CD14-positive monocyte (primary cell): ENCODE data around the gene PLBD1. TPM values are rescaled to one million over a fixed set of nuclear protein-coding genes. Genes with fewer than 3 reads are reported as not detected.

Experiments
- DNase-seq, 3 donors: peaks; one replicate each; pipeline ENCODE4 v3.0.0-alpha.2; 2011 to 2022
- H2AFZ ChIP-seq: 2 replicates; pipeline ENCODE4 v1.6.0; 2012; ENCODE audit warnings: mild to moderate bottlenecking, low read depth, low read length, inconsistent platforms; ENCODE audit not compliant: insufficient read depth, poor library complexity, severe bottlenecking
- H3K27ac ChIP-seq, 2 donors: 1 replicate in 1 of 2; 2 replicates in 1 of 2; pipeline ENCODE4 v1.5.1; 2012 to 2013; ENCODE audit warnings: low read length in 2 of 2, control low read depth in 1 of 2, inconsistent platforms in 1 of 2, low read depth in 1 of 2, mild to moderate bottlenecking in 1 of 2
- H3K27me3 ChIP-seq, 2 donors: one replicate each; pipeline versions ENCODE4 v1.6.0 to v1.6.1; 2011 to 2013; ENCODE audit warnings: low read length in 2 of 2; ENCODE audit not compliant: control insufficient read depth in 2 of 2, insufficient read depth in 2 of 2
- H3K36me3 ChIP-seq, 2 donors: replicated peaks in 1 of 2; 1 replicate in 1 of 2; 2 replicates in 1 of 2; pipeline versions ENCODE4 v1.5.1 to v1.6.1; 2012 to 2013; ENCODE audit warnings: low read length in 2 of 2, control low read depth in 1 of 2, inconsistent platforms in 1 of 2, mild to moderate bottlenecking in 1 of 2; ENCODE audit not compliant: insufficient read depth in 2 of 2, control insufficient read depth in 1 of 2
- H3K4me1 ChIP-seq, 2 donors: 1 replicate in 1 of 2; 2 replicates in 1 of 2; pipeline versions ENCODE4 v1.5.1 to v1.6.1; 2012 to 2013; ENCODE audit warnings: low read length in 2 of 2, control low read depth in 1 of 2, inconsistent platforms in 1 of 2, mild to moderate bottlenecking in 1 of 2, moderate library complexity in 1 of 2; ENCODE audit not compliant: insufficient read depth in 2 of 2, control insufficient read depth in 1 of 2
- H3K4me2 ChIP-seq: replicated peaks from 2 replicates; pipeline ENCODE3; 2012; ENCODE audit warnings: low read length, moderate library complexity, mild to moderate bottlenecking; ENCODE audit not compliant: poor library complexity, severe bottlenecking; ENCODE audit errors: extremely low read depth
- H3K4me3 ChIP-seq, 3 experiments: fragments of 200-600 bp in 1 of 3; sonication (generic) in 1 of 3; replicated peaks in 1 of 3; 1 replicate in 2 of 3; 2 replicates in 1 of 3; pipeline ENCODE4 v1.5.1; 2011 to 2013; ENCODE audit warnings: low read length in 3 of 3, mild to moderate bottlenecking in 3 of 3, control low read depth in 2 of 3, low read depth in 2 of 3, inconsistent platforms in 1 of 3, moderate library complexity in 1 of 3
- H3K79me2 ChIP-seq: 2 replicates; pipeline ENCODE4 v1.6.0; 2012; ENCODE audit warnings: mild to moderate bottlenecking, control low read depth, inconsistent platforms, low read length, moderate library complexity; ENCODE audit not compliant: insufficient read depth
- H3K9ac ChIP-seq: 2 replicates; pipeline ENCODE4 v1.6.0; 2017; ENCODE audit warnings: low read length, mild to moderate bottlenecking; ENCODE audit not compliant: insufficient read depth, poor library complexity, severe bottlenecking
- H3K9me3 ChIP-seq, 2 donors: replicated peaks in 1 of 2; 1 replicate in 1 of 2; 2 replicates in 1 of 2; pipeline versions ENCODE4 v1.5.1 to v1.6.1; 2012 to 2013; ENCODE audit warnings: low read length in 2 of 2, control low read depth in 1 of 2; ENCODE audit not compliant: control insufficient read depth in 1 of 2, insufficient read depth in 1 of 2
- H4K20me1 ChIP-seq: 2 replicates; pipeline ENCODE4 v1.6.0; 2012; ENCODE audit warnings: mild to moderate bottlenecking, low read length, control low read depth, moderate library complexity; ENCODE audit not compliant: insufficient read depth
- H3K27ac Mint-ChIP-seq, 7 donors: one replicate each; pipeline ENCODE4 v1.8.0; 2020; ENCODE audit warnings: mild to moderate bottlenecking in 7 of 7, mixed read lengths in 7 of 7, moderate library complexity in 6 of 7, inconsistent platforms in 2 of 7
- H3K27me3 Mint-ChIP-seq, 3 donors: one replicate each; pipeline ENCODE4 v1.8.0; 2021 to 2022; ENCODE audit warnings: low read depth in 3 of 3, mild to moderate bottlenecking in 3 of 3, mixed read lengths in 3 of 3, moderate library complexity in 3 of 3, inconsistent platforms in 1 of 3
- H3K36me3 Mint-ChIP-seq, 2 donors: one replicate each; pipeline ENCODE4 v1.8.0; 2020; ENCODE audit warnings: mixed read lengths in 2 of 2, inconsistent platforms in 1 of 2, mild to moderate bottlenecking in 1 of 2
- H3K4me1 Mint-ChIP-seq: one replicate; pipeline ENCODE4 v1.8.0; 2020; ENCODE audit warnings: mild to moderate bottlenecking, mixed read lengths
- H3K4me3 Mint-ChIP-seq, 2 donors: one replicate each; pipeline ENCODE4 v1.8.0; 2020; ENCODE audit warnings: mild to moderate bottlenecking in 2 of 2, mixed read lengths in 2 of 2, moderate library complexity in 1 of 2
- H3K9me3 Mint-ChIP-seq, 7 donors: one replicate each; pipeline ENCODE4 v1.8.0; 2020 to 2022; ENCODE audit warnings: mixed read lengths in 7 of 7, mild to moderate bottlenecking in 6 of 7, moderate library complexity in 6 of 7, inconsistent platforms in 2 of 7
- CTCF ChIP-seq: fragments of 200-600 bp; IDR thresholded peaks from one replicate; pipeline ENCODE4 v1.8.0; 2022; ENCODE audit warnings: antibody characterized with exemption, mild to moderate bottlenecking
- WGBS: methylation state at CpG from one replicate; pipeline ENCODE4 v1.1.5; 2013; ENCODE audit warnings: missing lambda C conversion rate; ENCODE audit not compliant: insufficient coverage; 5-methylcytosine and 5-hydroxymethylcytosine counted together
- intact Hi-C, 2 donors: fragments of 100-400 bp; cut with micrococcal nuclease; formaldehyde crosslinking; loops; one replicate each; pipeline versions ENCODE4 v1.15.0 to v1.15.1; 2023
- polyA plus RNA-seq, 3 donors: library from polyadenylated mRNA; depleted of rRNA in 1 of 3; unstranded in 2 of 3; stranded (reverse) in 1 of 3; fragments of 300-500 nt in 2 of 3; fragments of >200 nt in 1 of 3; fragmentation: Illumina TruSeq in 2 of 3; gene quantifications; 1 replicate in 2 of 3; 2 replicates in 1 of 3; pipeline ENCODE4 v1.2.3, GENCODE V29; 2012 to 2021

The PLBD1 gene
- polyA plus RNA-seq, 3 donors: 317 to 876 (median 543) TPM

DNA sequence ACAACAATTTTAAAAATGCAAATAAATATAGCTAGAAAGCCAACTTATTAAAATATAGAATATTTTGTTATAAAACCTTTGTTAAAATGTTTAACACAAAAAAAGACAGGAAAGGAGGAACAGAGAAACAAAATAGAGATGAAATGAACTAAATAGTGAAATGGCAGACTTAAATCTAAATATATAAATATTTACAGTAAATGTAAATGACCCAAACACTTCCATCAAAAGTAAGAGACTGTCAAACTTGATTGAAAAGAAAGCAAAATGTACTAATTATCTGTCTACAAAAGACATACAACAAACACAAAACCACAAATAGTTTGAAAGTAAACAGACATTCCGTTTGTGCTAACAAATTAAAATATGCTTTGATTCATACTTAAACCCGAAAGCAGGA lies 41.7 kb downstream of the PLBD1 start:
- Histone ChIP-seq H2AFZ (no peak overlapping the region), H3K9me3 (peaks cover 0 to 9% of the 10 kb centered on the region in 2 donors), H3K9ac (no peak overlapping the region), H3K79me2 (peaks cover 20% of the 10 kb centered on the region), H3K4me3 (no peak overlapping the region), H3K4me1 (no peaks in the 10 kb centered on the region), H3K36me3 (peaks cover 77 to 91% of the 10 kb centered on the region in 2 donors), H3K27me3 (no peaks in the 10 kb centered on the region), H3K27ac (no peak overlapping the region), H3K4me2 (no peak overlapping the region), H4K20me1 (peaks cover 52% of the 10 kb centered on the region)
- no peak for TF ChIP-seq CTCF
- peaks cover 89 to 94% of the 10 kb centered on the region in 2 donors for H3K36me3 Mint-ChIP-seq
- H3K27ac Mint-ChIP-seq: no peak overlapping the region
- intact Hi-C loops: no loop called here
- peaks cover 11 to 25% (median 23%) of the 10 kb centered on the region in 7 donors for H3K9me3 Mint-ChIP-seq
- WGBS: no CpG with 5 or more reads among the region's 2 CpGs
- no peak overlapping the region for H3K4me3 Mint-ChIP-seq
- peaks cover 0 to 2% (median 0%) of the 10 kb centered on the region in 3 donors for H3K27me3 Mint-ChIP-seq
- DNase-seq: no peak
- H3K4me1 Mint-ChIP-seq: peaks cover 1% of the 10 kb centered on the region

DNA sequence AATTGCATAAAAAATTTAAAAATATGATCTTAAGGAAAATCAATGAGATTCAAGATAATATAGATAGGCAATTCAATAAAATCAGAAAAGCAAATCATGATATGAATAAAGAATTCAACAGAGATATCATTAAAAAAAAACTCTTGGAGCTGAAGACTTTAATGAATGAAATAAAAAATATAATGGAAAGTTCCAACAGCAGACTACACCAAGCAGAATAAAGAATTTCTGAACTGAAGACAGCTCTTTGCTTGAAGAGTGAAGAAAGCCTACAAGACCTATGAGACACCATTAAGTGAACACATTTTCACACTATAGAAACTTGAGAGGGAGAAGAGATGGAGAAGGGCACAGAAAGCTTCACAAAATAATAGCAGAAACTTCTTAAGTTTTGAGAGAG lies 45.9 kb downstream of the PLBD1 start:
- TF ChIP-seq CTCF: no peak
- Mint-ChIP-seq H3K36me3 (peaks cover 89 to 95% of the 10 kb centered on the region in 2 donors), H3K9me3 (peaks cover 11 to 25% (median 23%) of the 10 kb centered on the region in 7 donors), H3K27ac (no peak overlapping the region), H3K4me3 (no peak overlapping the region), H3K4me1 (peaks cover 17% of the 10 kb centered on the region), H3K27me3 (peaks cover 0 to 2% (median 0%) of the 10 kb centered on the region in 3 donors)
- peaks cover 27% of the 10 kb centered on the region for H3K79me2 ChIP-seq
- H3K27ac ChIP-seq: no peak overlapping the region
- peaks cover 83 to 98% of the 10 kb centered on the region in 2 donors for H3K36me3 ChIP-seq
- H3K27me3 ChIP-seq: no peaks in the 10 kb centered on the region
- intact Hi-C loops: no loop called here
- H3K4me3 ChIP-seq: no peak overlapping the region
- peaks cover 0 to 9% of the 10 kb centered on the region in 2 donors for H3K9me3 ChIP-seq
- H3K4me1 ChIP-seq: peaks cover 0 to 8% of the 10 kb centered on the region in 2 donors
- H4K20me1 ChIP-seq: peaks cover 80% of the 10 kb centered on the region
- H3K4me2 ChIP-seq: no peak overlapping the region
- no peak for DNase-seq
- no peak overlapping the region for H3K9ac ChIP-seq
- no peak overlapping the region for H2AFZ ChIP-seq
